HCT116 (cell line): ENCODE results near the gene CTBP1. TPM values are rescaled to one million over a fixed set of nuclear protein-coding genes. Genes with fewer than 3 reads are reported as not detected.

Experiments used
- ATAC-seq: fragments of 200-7000 bp; cut with Tn5 transposase; 2 replicates; pipeline ENCODE4 v1.9.1; 2020; ENCODE audit warnings: mild to moderate bottlenecking, moderate library complexity
- BruUV-seq: library from RNA; stranded (reverse); fragments of 400-500 nt; replicated peaks from 2 replicates; lab custom pipeline; 2021; lab: Mats Ljungman, UMichigan
- CTCF ChIA-PET: fragments of 300-600 bp; sonication (Branson Sonifier 250); formaldehyde crosslinking; loops from one replicate; lab custom pipeline; 2021; ENCODE audit warnings: antibody characterized with exemption; lab: Charles Lee
- POLR2A ChIA-PET: fragments of 300-600, 350-600 bp; sonication (Branson Sonifier 250); formaldehyde crosslinking; loops from one replicate; lab custom pipeline; 2021; ENCODE audit warnings: antibody characterized with exemption; lab: Charles Lee
- RAD21 ChIA-PET, 2 experiments: fragments of 300-600 bp; sonication (Branson Sonifier 250); formaldehyde crosslinking; loops; one replicate each; lab custom pipeline; 2023; ENCODE audit warnings: low total read pairs in 2 of 2; ENCODE audit not compliant: uncharacterized antibody in 2 of 2, unreplicated experiment in 2 of 2, low non-redundant PET in 1 of 2; lab: Charles Lee
- DNase-seq: peaks from one replicate; pipeline ENCODE4 v3.0.0-alpha.2; 2010; ENCODE audit warnings: low read depth, low spot score
- H2AFZ ChIP-seq: fragments of 200-600 bp; shearing (Covaris generic), sonication (generic); 2 replicates; pipeline ENCODE4 v1.6.1; 2017; ENCODE audit warnings: low read depth, mixed run types, mixed read lengths, antibody characterized with exemption, low read length; ENCODE audit not compliant: poor library complexity, severe bottlenecking
- H3K27ac ChIP-seq: 2 replicates; pipeline ENCODE4 v1.5.1; 2012; ENCODE audit warnings: low read depth, low read length
- H3K27me3 ChIP-seq: fragments of 200-600 bp; sonication (generic); 2 replicates; pipeline ENCODE4 v1.6.1; 2016; ENCODE audit warnings: mixed run types, low read length, mixed read lengths; ENCODE audit not compliant: insufficient read depth
- H3K36me3 ChIP-seq, 2 experiments: fragments of 200-500 bp in 1 of 2; fragments of 200-600 bp in 1 of 2; sonication (Bioruptor generic) in 1 of 2; sonication (generic) in 1 of 2; 2 replicates each; pipeline versions ENCODE4 v1.5.1 to v1.6.1; 2014 to 2016; ENCODE audit warnings: low read length in 2 of 2, inconsistent platforms in 1 of 2, mixed read lengths in 1 of 2, mixed run types in 1 of 2; ENCODE audit not compliant: insufficient read depth in 2 of 2, control insufficient read depth in 1 of 2
- H3K4me1 ChIP-seq, 2 experiments: fragments of 200-600 bp in 1 of 2; sonication (generic) in 1 of 2; 2 replicates each; pipeline versions ENCODE4 v1.5.1 to v1.6.1; 2012 to 2017; ENCODE audit warnings: low read length in 2 of 2, inconsistent platforms in 1 of 2, mild to moderate bottlenecking in 1 of 2, mixed read lengths in 1 of 2, mixed run types in 1 of 2, moderate library complexity in 1 of 2; ENCODE audit not compliant: insufficient read depth in 2 of 2, control insufficient read depth in 1 of 2
- H3K4me2 ChIP-seq: fragments of 200-600 bp; sonication (generic); 2 replicates; pipeline ENCODE4 v1.6.1; 2017; ENCODE audit warnings: mixed run types, low read length, mixed read lengths
- H3K4me3 ChIP-seq, 2 experiments: fragments of 200-600 bp in 1 of 2; sonication (generic) in 1 of 2; replicated peaks in 1 of 2; 2 replicates each; pipeline ENCODE4 v1.5.1; 2011 to 2016; ENCODE audit warnings: low read length in 2 of 2, control low read depth in 1 of 2, low read depth in 1 of 2, mild to moderate bottlenecking in 1 of 2, mixed read lengths in 1 of 2, mixed run types in 1 of 2
- H3K79me2 ChIP-seq: fragments of 200-600 bp; sonication (generic); 2 replicates; pipeline ENCODE4 v1.6.1; 2017; ENCODE audit warnings: mild to moderate bottlenecking, mixed run types, low read length, moderate library complexity, mixed read lengths; ENCODE audit not compliant: insufficient read depth
- H3K9ac ChIP-seq: fragments of 200-600 bp; sonication (generic); 2 replicates; pipeline ENCODE4 v1.6.1; 2016; ENCODE audit warnings: low read length, mixed read lengths
- H3K9me2 ChIP-seq: fragments of 200-600 bp; sonication (generic), shearing (Covaris generic); 2 replicates; pipeline ENCODE4 v1.6.1; 2017; ENCODE audit warnings: mixed run types, mild to moderate bottlenecking, moderate library complexity; ENCODE audit not compliant: insufficient read depth
- H3K9me3 ChIP-seq, 2 experiments: fragments of 200-500 bp in 1 of 2; fragments of 200-600 bp in 1 of 2; sonication (Bioruptor generic) in 1 of 2; sonication (generic) in 1 of 2; 2 replicates each; pipeline ENCODE4 v1.6.1; 2014 to 2017; ENCODE audit warnings: low read length in 2 of 2, mixed read lengths in 2 of 2, inconsistent platforms in 1 of 2, low read depth in 1 of 2, mild to moderate bottlenecking in 1 of 2, mixed run types in 1 of 2, moderate library complexity in 1 of 2; ENCODE audit not compliant: control insufficient read depth in 1 of 2, insufficient read depth in 1 of 2
- H4K20me1 ChIP-seq: fragments of 200-600 bp; sonication (generic), shearing (Covaris generic); 2 replicates; pipeline ENCODE4 v1.6.1; 2017; ENCODE audit warnings: mixed run types, mild to moderate bottlenecking, moderate library complexity; ENCODE audit not compliant: insufficient read depth
- CBX3 ChIP-seq: IDR thresholded peaks from 2 replicates; pipeline ENCODE4 v1.6.1; 2012; ENCODE audit warnings: low read depth
- EGR1 ChIP-seq: IDR thresholded peaks from 2 replicates; pipeline ENCODE4 v1.6.1; 2012; ENCODE audit warnings: low read depth
- EZH2 ChIP-seq: fragments of 200-600 bp; sonication (generic); IDR thresholded peaks from 2 replicates; pipeline ENCODE4 v1.6.1; 2017; ENCODE audit warnings: antibody characterized with exemption, mixed run types
- FOSL1 ChIP-seq: IDR thresholded peaks from 2 replicates; pipeline ENCODE4 v1.6.1; 2012; ENCODE audit warnings: low read depth
- JUND ChIP-seq: IDR thresholded peaks from 2 replicates; pipeline ENCODE4 v1.6.1; 2012
- POLR2A ChIP-seq: IDR thresholded peaks from 2 replicates; pipeline ENCODE4 v1.7.0; 2011; ENCODE audit warnings: borderline replicate concordance; ENCODE audit not compliant: insufficient read depth, insufficient read length; ENCODE audit errors: extremely low read depth
- POLR2AphosphoS5 ChIP-seq: IDR thresholded peaks from 2 replicates; pipeline ENCODE4 v1.6.1; 2011; ENCODE audit warnings: mild to moderate bottlenecking, low read depth, low read length, moderate library complexity
- RAD21 ChIP-seq: IDR thresholded peaks from 2 replicates; pipeline ENCODE4 v1.6.1; 2012; ENCODE audit warnings: low read depth, mild to moderate bottlenecking
- SIN3A ChIP-seq: IDR thresholded peaks from 2 replicates; pipeline ENCODE4 v1.6.1; 2012; ENCODE audit warnings: low read depth
- SP1 ChIP-seq: IDR thresholded peaks from 2 replicates; pipeline ENCODE4 v1.6.1; 2012; ENCODE audit warnings: low read depth
- SRF ChIP-seq: IDR thresholded peaks from 2 replicates; pipeline ENCODE4 v1.6.1; 2012; ENCODE audit warnings: low read depth
- TCF7L2 ChIP-seq: IDR thresholded peaks from 2 replicates; pipeline ENCODE4 v1.7.0; 2011; ENCODE audit warnings: borderline replicate concordance, inconsistent platforms; ENCODE audit not compliant: insufficient read depth, insufficient read length; ENCODE audit errors: extremely low read depth
- YY1 ChIP-seq: IDR thresholded peaks from 2 replicates; pipeline ENCODE4 v1.6.1; 2011; ENCODE audit warnings: low read length, low read depth, moderate library complexity, mild to moderate bottlenecking; ENCODE audit not compliant: insufficient replicate concordance; ENCODE audit errors: extremely low read depth
- ZBTB33 ChIP-seq: IDR thresholded peaks from 2 replicates; pipeline ENCODE4 v1.6.1; 2011; ENCODE audit warnings: mild to moderate bottlenecking, low read length, moderate library complexity; ENCODE audit not compliant: insufficient replicate concordance; ENCODE audit errors: extremely low read depth
- ZFX ChIP-seq: fragments of 450-650 bp; IDR thresholded peaks from 2 replicates; pipeline ENCODE4 v1.6.1; 2017
- ZNF274 ChIP-seq: fragments of 200-500 bp; sonication (Bioruptor generic); IDR thresholded peaks from 2 replicates; pipeline ENCODE4 v1.6.1; 2014; ENCODE audit warnings: mild to moderate bottlenecking, low read depth, low read length, inconsistent platforms
- intact Hi-C: fragments of 100-400 bp; cut with micrococcal nuclease; formaldehyde crosslinking; loops from 2 replicates; pipeline ENCODE4 v1.10.0; 2022
- total RNA-seq: library from RNA; stranded (reverse); gene quantifications from one replicate; pipeline ENCODE4 v1.2.1, GENCODE V29; 2021; ENCODE audit not compliant: unreplicated experiment
- TF ChIP-seq, protein P1 (sequence below), 3 experiments: fragments of 200-600 bp in 1 of 3; sonication (generic) in 1 of 3; IDR thresholded peaks in 2 of 3; conservative IDR thresholded peaks in 1 of 3; 2 replicates each; pipeline ENCODE4 v1.5.1; 2012 to 2017; ENCODE audit warnings: low read depth in 2 of 3, low read length in 2 of 3, antibody characterized with exemption in 1 of 3, borderline replicate concordance in 1 of 3, control low read depth in 1 of 3, mild to moderate bottlenecking in 1 of 3, mixed read lengths in 1 of 3, mixed run types in 1 of 3, moderate library complexity in 1 of 3; ENCODE audit not compliant: insufficient read depth in 1 of 3

The CTBP1 gene
- total RNA-seq, 1 experiment from 2014 or later, result 175 TPM

- CTCF ChIA-PET, result no interaction called here
- DNase-seq, result no peak
- Histone ChIP-seq H3K4me1 (no peaks in the 10 kb centered on the region), H3K27me3 (no peaks in the 10 kb centered on the region), H2AFZ (no peak overlapping the region), H4K20me1 (no peaks in the 10 kb centered on the region), H3K9me2 (no peaks in the 10 kb centered on the region), H3K4me2 (no peak overlapping the region), H3K9ac (no peak overlapping the region), H3K9me3 (no peaks in the 10 kb centered on the region), H3K79me2 (no peaks in the 10 kb centered on the region), H3K27ac (no peak overlapping the region), H3K4me3 (no peak overlapping the region), H3K36me3 (no peaks in the 10 kb centered on the region)
- intact Hi-C loops, result no loop called here
- BruUV-seq, result no TSS peak
- POLR2A ChIA-PET, result no interaction called here
- RAD21 ChIA-PET, result no interaction called here
- TF ChIP-seq EGR1 (no peak), JUND (no peak), RAD21 (no peak), CBX3 (no peak), ZFX (no peak), EZH2 (no peak), ZNF274 (no peak), POLR2A (no peak), FOSL1 (no peak), POLR2AphosphoS5 (no peak), ZBTB33 (no peak), SIN3A (no peak), YY1 (no peak), SP1 (no peak), TCF7L2 (no peak), SRF (no peak)
- TF ChIP-seq, protein P1, sequence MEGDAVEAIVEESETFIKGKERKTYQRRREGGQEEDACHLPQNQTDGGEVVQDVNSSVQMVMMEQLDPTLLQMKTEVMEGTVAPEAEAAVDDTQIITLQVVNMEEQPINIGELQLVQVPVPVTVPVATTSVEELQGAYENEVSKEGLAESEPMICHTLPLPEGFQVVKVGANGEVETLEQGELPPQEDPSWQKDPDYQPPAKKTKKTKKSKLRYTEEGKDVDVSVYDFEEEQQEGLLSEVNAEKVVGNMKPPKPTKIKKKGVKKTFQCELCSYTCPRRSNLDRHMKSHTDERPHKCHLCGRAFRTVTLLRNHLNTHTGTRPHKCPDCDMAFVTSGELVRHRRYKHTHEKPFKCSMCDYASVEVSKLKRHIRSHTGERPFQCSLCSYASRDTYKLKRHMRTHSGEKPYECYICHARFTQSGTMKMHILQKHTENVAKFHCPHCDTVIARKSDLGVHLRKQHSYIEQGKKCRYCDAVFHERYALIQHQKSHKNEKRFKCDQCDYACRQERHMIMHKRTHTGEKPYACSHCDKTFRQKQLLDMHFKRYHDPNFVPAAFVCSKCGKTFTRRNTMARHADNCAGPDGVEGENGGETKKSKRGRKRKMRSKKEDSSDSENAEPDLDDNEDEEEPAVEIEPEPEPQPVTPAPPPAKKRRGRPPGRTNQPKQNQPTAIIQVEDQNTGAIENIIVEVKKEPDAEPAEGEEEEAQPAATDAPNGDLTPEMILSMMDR (IDR thresholded peaks at IDR 0.05 in 2 of 3, conservative IDR thresholded peaks at IDR 0.05 in 1 of 3; ENCODE audit: borderline replicate concordance in 1 of 3, insufficient read depth in 1 of 3, low read depth in 2 of 3, low read length in 2 of 3), result no peak
- ATAC-seq, result no peak; the same call in 1 of the 2 replicates
These were observed 48.4 kb downstream of the CTBP1 start for GRCh38 chr4:1200425-1201035.
